Measurements from ENCODE around the gene HMCES.
"Not testable (repeated sequence)": the region's sequence is repeated elsewhere in the genome, so short reads cannot be mapped to it uniquely, and the experiment has no call there.

HMCES gene

DNA sequence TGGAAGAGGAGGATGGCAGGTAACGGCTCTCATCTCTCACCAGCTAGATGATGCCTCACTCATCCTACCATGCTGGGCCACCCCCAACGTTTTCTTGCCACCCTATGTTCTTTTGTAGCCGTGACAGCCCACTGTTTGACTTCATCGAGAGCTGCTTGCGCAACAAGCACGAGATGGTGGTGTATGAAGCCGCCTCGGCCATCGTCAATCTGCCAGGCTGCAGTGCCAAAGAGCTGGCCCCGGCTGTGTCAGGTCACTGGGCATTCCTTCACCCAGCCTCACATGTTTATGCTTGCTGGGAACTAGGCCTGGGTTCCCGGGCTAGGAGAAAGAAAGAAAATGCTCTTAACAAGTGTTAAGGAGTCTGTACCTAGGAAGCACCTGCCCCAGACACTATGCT lies 21.1 kb upstream of the HMCES start:
- TF ChIP-seq, protein P1, sequence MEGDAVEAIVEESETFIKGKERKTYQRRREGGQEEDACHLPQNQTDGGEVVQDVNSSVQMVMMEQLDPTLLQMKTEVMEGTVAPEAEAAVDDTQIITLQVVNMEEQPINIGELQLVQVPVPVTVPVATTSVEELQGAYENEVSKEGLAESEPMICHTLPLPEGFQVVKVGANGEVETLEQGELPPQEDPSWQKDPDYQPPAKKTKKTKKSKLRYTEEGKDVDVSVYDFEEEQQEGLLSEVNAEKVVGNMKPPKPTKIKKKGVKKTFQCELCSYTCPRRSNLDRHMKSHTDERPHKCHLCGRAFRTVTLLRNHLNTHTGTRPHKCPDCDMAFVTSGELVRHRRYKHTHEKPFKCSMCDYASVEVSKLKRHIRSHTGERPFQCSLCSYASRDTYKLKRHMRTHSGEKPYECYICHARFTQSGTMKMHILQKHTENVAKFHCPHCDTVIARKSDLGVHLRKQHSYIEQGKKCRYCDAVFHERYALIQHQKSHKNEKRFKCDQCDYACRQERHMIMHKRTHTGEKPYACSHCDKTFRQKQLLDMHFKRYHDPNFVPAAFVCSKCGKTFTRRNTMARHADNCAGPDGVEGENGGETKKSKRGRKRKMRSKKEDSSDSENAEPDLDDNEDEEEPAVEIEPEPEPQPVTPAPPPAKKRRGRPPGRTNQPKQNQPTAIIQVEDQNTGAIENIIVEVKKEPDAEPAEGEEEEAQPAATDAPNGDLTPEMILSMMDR (IDR thresholded peaks at IDR 0.05; ENCODE audit: low read depth, low read length, missing control alignments), result no peak

DNA sequence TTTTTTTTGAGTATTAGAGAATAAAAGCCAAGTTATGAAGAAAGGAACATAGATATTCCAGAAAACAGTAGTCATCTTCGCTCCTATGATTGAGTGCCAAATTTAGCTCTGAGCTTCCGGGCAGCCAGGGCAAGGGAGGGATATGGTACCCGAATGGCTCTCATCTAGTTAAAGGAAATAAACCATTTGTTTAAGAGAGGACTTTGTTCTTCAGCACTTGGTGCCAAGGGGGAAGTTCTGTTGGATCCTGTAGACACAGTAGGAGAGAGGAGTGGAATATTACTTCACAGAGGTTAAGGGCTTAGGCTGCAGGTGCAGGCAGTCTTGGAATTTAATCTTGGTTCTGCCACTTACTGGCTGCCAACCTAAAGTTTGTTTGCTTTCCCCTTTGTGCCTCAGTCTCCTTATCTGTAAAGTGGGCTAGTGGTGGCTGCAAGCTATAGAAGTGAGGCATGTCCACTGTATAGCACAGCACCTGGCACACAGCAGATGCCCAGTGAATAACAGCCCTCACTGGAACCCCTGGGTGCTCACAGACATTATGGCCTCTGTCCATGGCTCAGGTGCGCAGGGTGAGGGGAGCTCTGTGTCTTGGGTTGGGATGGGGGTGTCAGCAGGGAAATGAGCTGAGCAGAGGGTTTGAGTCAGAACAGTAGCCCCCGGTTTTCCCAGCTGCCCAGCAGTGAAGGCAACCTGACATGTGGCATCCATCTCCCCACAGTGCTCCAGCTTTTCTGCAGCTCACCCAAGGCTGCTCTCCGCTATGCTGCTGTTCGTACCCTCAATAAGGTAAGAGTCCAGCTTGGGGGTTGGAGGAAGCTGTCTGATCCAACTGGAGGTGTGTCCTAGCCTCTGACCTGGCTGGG lies 18.8 kb upstream of the HMCES start:
- TF ChIP-seq, protein P1 (IDR thresholded peaks at IDR 0.05; ENCODE audit: low read depth, low read length, missing control alignments), result no peak
- no peak for DNase-seq (ENCODE audit: low read depth)
- no peak overlapping the region for H3K4me3 ChIP-seq (ENCODE audit: low read depth, low read length)

More for the DNA sequence above, 21.1 kb upstream of the HMCES start:
- H3K4me3 ChIP-seq (ENCODE audit: low read depth, low read length), result no peak overlapping the region
- no peak for DNase-seq (ENCODE audit: low read depth)

DNA sequence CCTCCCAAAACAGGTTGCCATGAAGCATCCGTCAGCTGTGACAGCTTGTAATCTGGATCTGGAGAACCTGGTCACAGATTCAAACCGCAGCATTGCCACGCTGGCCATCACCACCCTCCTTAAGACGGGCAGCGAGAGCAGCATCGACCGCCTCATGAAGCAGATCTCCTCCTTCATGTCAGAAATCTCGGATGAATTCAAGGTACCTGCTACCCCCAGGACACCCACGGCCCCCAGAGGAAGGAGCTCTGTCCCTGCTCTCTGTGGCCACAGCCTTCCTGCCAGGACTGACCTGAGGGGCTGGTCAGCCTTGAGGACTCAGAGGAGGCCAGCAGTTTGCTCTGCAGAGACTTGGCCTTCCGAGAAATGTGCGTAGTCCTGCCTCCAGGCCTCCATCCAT lies 18.1 kb upstream of the HMCES start:
- no peak overlapping the region for H3K4me3 ChIP-seq (ENCODE audit: low read depth, low read length)
- TF ChIP-seq, protein P1 (IDR thresholded peaks at IDR 0.05; ENCODE audit: low read depth, low read length, missing control alignments), result no peak
- DNase-seq (ENCODE audit: low read depth), result no peak

DNA sequence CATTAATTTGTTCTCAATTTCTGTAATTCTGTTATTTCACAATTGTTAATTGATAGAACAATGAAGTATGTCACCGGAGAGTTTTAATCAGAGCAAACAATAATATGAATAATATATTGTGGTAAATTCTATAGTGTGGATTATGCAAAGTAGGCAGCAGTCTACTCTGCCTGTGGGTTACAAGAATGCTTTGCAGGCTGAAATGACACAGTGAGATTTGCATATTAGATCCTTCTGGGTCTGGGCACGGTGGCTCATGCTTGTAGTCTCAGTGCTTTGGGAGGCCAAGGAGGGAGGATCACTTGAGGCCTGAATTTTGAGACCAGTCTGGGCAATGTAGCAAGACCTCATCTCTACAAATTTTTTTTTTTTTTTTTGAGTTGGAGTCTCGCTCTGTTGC lies 16.8 kb upstream of the HMCES start:
- no peak overlapping the region for H3K4me3 ChIP-seq (ENCODE audit: low read depth, low read length)
- DNase-seq (ENCODE audit: low read depth), result no peak
- TF ChIP-seq, protein P1 (IDR thresholded peaks at IDR 0.05; ENCODE audit: low read depth, low read length, missing control alignments), result no peak

DNA sequence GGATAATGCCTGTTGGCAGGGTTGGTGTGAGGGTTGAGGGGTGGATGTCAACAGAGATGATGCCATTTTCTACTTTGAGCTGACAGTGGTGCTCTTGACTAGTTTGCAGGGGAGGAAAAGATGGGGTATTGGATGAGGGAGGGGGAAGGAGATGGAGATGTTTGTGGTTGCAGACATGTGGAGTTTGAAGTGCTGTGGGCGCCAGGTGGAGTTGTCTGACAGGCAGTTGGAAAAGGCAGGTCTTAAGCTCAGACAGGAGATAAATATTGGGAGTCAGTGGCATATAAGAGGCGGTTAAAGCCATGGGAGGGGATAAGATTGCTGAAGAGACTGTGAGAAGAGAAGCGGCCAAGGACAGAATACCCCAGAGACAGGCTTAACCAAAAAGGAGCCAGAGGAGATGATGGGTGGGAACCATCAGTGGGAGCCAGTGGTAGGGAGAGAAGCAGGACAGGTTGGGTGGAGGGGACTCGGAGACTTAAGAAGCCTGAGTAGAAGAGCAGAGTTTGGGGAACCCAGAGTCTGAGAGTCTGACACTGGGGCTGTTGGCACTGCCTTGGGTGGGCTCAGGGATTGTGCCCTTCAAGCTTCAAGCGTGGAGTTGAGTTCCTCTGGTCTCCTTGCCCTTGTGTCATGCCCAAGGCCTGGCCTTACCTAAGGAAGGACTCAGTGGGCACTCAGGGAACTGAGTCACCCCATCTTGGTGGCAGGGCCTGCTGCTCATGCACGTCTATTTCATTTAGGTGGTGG lies 15.3 kb upstream of the HMCES start:
- no peak for DNase-seq (ENCODE audit: low read depth)
- TF ChIP-seq, protein P1 (IDR thresholded peaks at IDR 0.05; ENCODE audit: low read depth, low read length, missing control alignments), result no peak
- H3K4me3 ChIP-seq (ENCODE audit: low read depth, low read length), result no peak overlapping the region

DNA sequence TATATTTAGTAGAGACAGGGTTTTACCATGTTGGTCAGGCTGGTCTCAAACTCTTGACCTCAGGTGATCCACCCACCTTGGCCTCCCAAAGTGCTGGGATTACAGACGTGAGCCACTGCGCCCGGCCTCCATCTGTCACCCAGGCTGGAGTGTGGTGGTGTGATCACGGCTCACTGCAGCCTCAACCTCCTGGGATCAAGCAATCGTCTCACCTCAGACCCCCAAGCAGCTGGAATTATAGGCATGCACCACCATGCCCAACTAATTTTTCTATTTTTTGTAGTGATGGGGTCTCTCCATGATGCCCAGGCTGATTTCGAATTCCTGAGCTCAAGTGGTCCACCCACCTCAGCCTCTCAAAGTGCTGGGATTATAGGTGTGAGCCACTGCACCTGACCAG lies 13.7 kb upstream of the HMCES start:
- DNase-seq (ENCODE audit: low read depth); H3K4me3 ChIP-seq (ENCODE audit: low read depth, low read length): not testable (repeated sequence)

DNA sequence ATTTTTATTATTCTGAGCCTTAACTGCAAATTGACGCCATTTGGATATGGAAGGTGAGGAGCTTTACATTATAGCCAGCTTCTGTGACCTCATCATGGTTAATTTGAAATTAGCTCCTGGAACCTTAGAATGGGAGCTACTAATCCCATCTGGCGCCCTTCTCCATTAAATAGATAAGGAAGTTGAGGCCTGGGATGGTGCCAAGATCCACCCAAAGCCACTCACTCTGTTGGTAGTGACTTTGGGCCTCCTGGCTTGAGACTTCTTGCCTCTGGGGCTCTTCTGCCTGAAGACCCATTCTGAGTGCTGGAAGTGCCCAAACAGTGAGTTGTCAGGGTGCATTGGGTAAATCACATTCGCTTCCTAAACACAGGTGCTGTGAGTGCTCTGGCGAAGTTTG lies 12.0 kb upstream of the HMCES start:
- TF ChIP-seq, protein P1 (IDR thresholded peaks at IDR 0.05; ENCODE audit: low read depth, low read length, missing control alignments), result no peak
- no peak overlapping the region for H3K4me3 ChIP-seq (ENCODE audit: low read depth, low read length)
- no peak for DNase-seq (ENCODE audit: low read depth)
